ENCODE data around the gene TBRG4.

- TF ChIP-seq CTCF (IDR thresholded peaks at IDR 0.05) (no peak), ZFX (IDR thresholded peaks at IDR 0.05; ENCODE audit: borderline replicate concordance) (no peak)
These were observed 33.9 kb downstream of the TBRG4 start for GRCh38 chr7:45077579-45077978.

Measured in 22Rv1 (cell line).